Measurements from ENCODE around the gene TFPI. TPM values are rescaled to one million over a fixed set of nuclear protein-coding genes. Genes with fewer than 3 reads are reported as not detected.
"Not testable (repeated sequence)": the region's sequence is repeated elsewhere in the genome, so short reads cannot be mapped to it uniquely, and the experiment has no call there.

The TFPI gene
- polyA plus RNA-seq: 0.09 TPM

GRCh38 chr2:187554011-187554703 lies at the start of gene TFPI:
Gene TFPI (minus strand): TSS chr2:187554435. CDS start chr2:187503768, 50,667 bp downstream.
- Mint-ChIP-seq H3K27me3 (no peaks in the 10 kb centered on the region), H3K36me3 (no peaks in the 10 kb centered on the region), H3K27ac (no peak within 1 kb of the TSS), H3K4me3 (no peak within 1 kb of the TSS), H3K9me3 (no peaks in the 10 kb centered on the region), H3K4me1 (peaks cover 0 to 3% (median 2%) of the 10 kb centered on the region in 3 donors)

GRCh38 chr2:187594801-187595200 lies 40.6 kb upstream of the TFPI start:
- Mint-ChIP-seq H3K36me3 (no peaks in the 10 kb centered on the region), H3K27me3 (no peaks in the 10 kb centered on the region), H3K4me3 (no peak overlapping the region), H3K9me3 (peaks cover 0 to 9% (median 0%) of the 10 kb centered on the region in 3 donors), H3K4me1 (no peaks in the 10 kb centered on the region), H3K27ac (no peak overlapping the region)

GRCh38 chr2:187593697-187594096 lies 39.5 kb upstream of the TFPI start:
- Mint-ChIP-seq H3K27ac (no peak overlapping the region), H3K9me3 (peaks cover 0 to 9% (median 0%) of the 10 kb centered on the region in 3 donors), H3K27me3 (no peaks in the 10 kb centered on the region), H3K4me3 (no peak overlapping the region), H3K36me3 (no peaks in the 10 kb centered on the region), H3K4me1 (no peaks in the 10 kb centered on the region)

GRCh38 chr2:187593098-187593497 lies 38.9 kb upstream of the TFPI start:
- Mint-ChIP-seq H3K4me3 (no peak overlapping the region), H3K9me3 (peaks cover 0 to 11% (median 0%) of the 10 kb centered on the region in 3 donors), H3K27ac (no peak overlapping the region), H3K27me3 (no peaks in the 10 kb centered on the region), H3K4me1 (no peaks in the 10 kb centered on the region), H3K36me3 (no peaks in the 10 kb centered on the region)

- no peaks in the 10 kb centered on the region for H3K27me3 Mint-ChIP-seq
- no peaks in the 10 kb centered on the region for H3K36me3 Mint-ChIP-seq
- no peak overlapping the region for H3K27ac Mint-ChIP-seq
- H3K4me3 Mint-ChIP-seq: no peak overlapping the region
- no peaks in the 10 kb centered on the region for H3K4me1 Mint-ChIP-seq
- H3K9me3 Mint-ChIP-seq: peaks cover 1 to 13% (median 3%) of the 10 kb centered on the region in 3 donors
Measured at GRCh38 chr2:187590175-187590574, 35.9 kb upstream of the TFPI start.

- H3K9me3 Mint-ChIP-seq: peaks cover 1 to 9% (median 3%) of the 10 kb centered on the region in 3 donors
- H3K36me3 Mint-ChIP-seq: no peaks in the 10 kb centered on the region
- H3K4me3 Mint-ChIP-seq: no peak overlapping the region
- H3K27ac Mint-ChIP-seq: no peak overlapping the region
- H3K27me3 Mint-ChIP-seq: no peaks in the 10 kb centered on the region
- H3K4me1 Mint-ChIP-seq: peaks cover 0 to 3% (median 0%) of the 10 kb centered on the region in 3 donors
Measured at GRCh38 chr2:187586011-187586641, 31.9 kb upstream of the TFPI start.

- no peaks in the 10 kb centered on the region for H3K36me3 Mint-ChIP-seq
- no peak overlapping the region for H3K4me3 Mint-ChIP-seq
- peaks cover 0 to 3% (median 0%) of the 10 kb centered on the region in 3 donors for H3K4me1 Mint-ChIP-seq
- no peaks in the 10 kb centered on the region for H3K9me3 Mint-ChIP-seq
- H3K27ac Mint-ChIP-seq: no peak overlapping the region
- H3K27me3 Mint-ChIP-seq: no peaks in the 10 kb centered on the region
Measured at GRCh38 chr2:187581125-187581896, 27.1 kb upstream of the TFPI start.

- Mint-ChIP-seq H3K4me3 (no peak overlapping the region), H3K27ac (no peak overlapping the region)
Measured at GRCh38 chr2:187580462-187581124, 26.4 kb upstream of the TFPI start.

GRCh38 chr2:187577310-187577709 lies 23.1 kb upstream of the TFPI start:
- no peaks in the 10 kb centered on the region for H3K36me3 Mint-ChIP-seq
- H3K27ac Mint-ChIP-seq: no peak overlapping the region
- H3K4me3 Mint-ChIP-seq: no peak overlapping the region
- peaks cover 0 to 3% (median 0%) of the 10 kb centered on the region in 3 donors for H3K4me1 Mint-ChIP-seq
- H3K9me3 Mint-ChIP-seq: peaks cover 0 to 4% (median 0%) of the 10 kb centered on the region in 3 donors
- H3K27me3 Mint-ChIP-seq: no peaks in the 10 kb centered on the region

More at GRCh38 chr2:187580462-187581124, 26.4 kb upstream of the TFPI start:
- no peaks in the 10 kb centered on the region for H3K9me3 Mint-ChIP-seq
- no peaks in the 10 kb centered on the region for H3K27me3 Mint-ChIP-seq
- H3K4me1 Mint-ChIP-seq: peaks cover 0 to 3% (median 0%) of the 10 kb centered on the region in 3 donors
- no peaks in the 10 kb centered on the region for H3K36me3 Mint-ChIP-seq

- Mint-ChIP-seq H3K4me3 (no peak overlapping the region), H3K27me3 (no peaks in the 10 kb centered on the region), H3K9me3 (peaks cover 0 to 4% (median 0%) of the 10 kb centered on the region in 3 donors), H3K36me3 (no peaks in the 10 kb centered on the region), H3K4me1 (peaks cover 0 to 3% (median 0%) of the 10 kb centered on the region in 3 donors), H3K27ac (no peak overlapping the region)
Measured at GRCh38 chr2:187576906-187577305, 22.7 kb upstream of the TFPI start.

- no peaks in the 10 kb centered on the region for H3K4me1 Mint-ChIP-seq
- H3K9me3 Mint-ChIP-seq: peaks cover 0 to 4% (median 0%) of the 10 kb centered on the region in 3 donors
- no peak overlapping the region for H3K27ac Mint-ChIP-seq
- H3K36me3 Mint-ChIP-seq: no peaks in the 10 kb centered on the region
- H3K4me3 Mint-ChIP-seq: no peak overlapping the region
- H3K27me3 Mint-ChIP-seq: no peaks in the 10 kb centered on the region
Measured at GRCh38 chr2:187575751-187576067, 21.5 kb upstream of the TFPI start.

- Mint-ChIP-seq H3K4me3 (no peak overlapping the region), H3K27ac (no peak overlapping the region), H3K9me3 (peaks cover 0 to 4% (median 0%) of the 10 kb centered on the region in 3 donors), H3K36me3 (no peaks in the 10 kb centered on the region), H3K27me3 (no peaks in the 10 kb centered on the region), H3K4me1 (no peaks in the 10 kb centered on the region)
Measured at GRCh38 chr2:187574969-187575750, 20.9 kb upstream of the TFPI start.

- Mint-ChIP-seq H3K27me3 (no peaks in the 10 kb centered on the region), H3K27ac (no peak overlapping the region), H3K9me3 (peaks cover 0 to 4% (median 2%) of the 10 kb centered on the region in 3 donors)
Measured at GRCh38 chr2:187573722-187574121, 19.5 kb upstream of the TFPI start.

GRCh38 chr2:187571996-187572395 lies 17.8 kb upstream of the TFPI start:
- H3K36me3 Mint-ChIP-seq, H3K9me3 Mint-ChIP-seq, H3K4me3 Mint-ChIP-seq, H3K27me3 Mint-ChIP-seq, H3K4me1 Mint-ChIP-seq, H3K27ac Mint-ChIP-seq: not testable (repeated sequence)

More at GRCh38 chr2:187573722-187574121, 19.5 kb upstream of the TFPI start:
- Mint-ChIP-seq H3K36me3 (no peaks in the 10 kb centered on the region), H3K4me3 (no peak overlapping the region), H3K4me1 (no peaks in the 10 kb centered on the region)

Measured in IgD-negative memory B cell (primary cell).